Lung microvascular endothelial cell (primary cell): ENCODE results near the gene IL10RA. TPM values are rescaled to one million over a fixed set of nuclear protein-coding genes. Genes with fewer than 3 reads are reported as not detected.
"Not testable (repeated sequence)": the region's sequence is repeated elsewhere in the genome, so short reads cannot be mapped to it uniquely, and the experiment has no call there.

Source experiments
- DNase-seq, 2 donors: peaks; one replicate each; pipeline versions ENCODE4 v3.0.0 to v3.0.0-alpha.2; 2010; ENCODE audit warnings: low read depth in 2 of 2
- total RNA-seq: library from RNA; depleted of rRNA; stranded (reverse); fragments of >200 nt; gene quantifications from 2 replicates; pipeline ENCODE4 v1.2.1, GENCODE V29; 2014

IL10RA gene
- not detected in 2 replicates for total RNA-seq

- DNase-seq, result peak; percentile 59 to 62
Measured at GRCh38 chr11:117985953-117986887, at the start of gene IL10RA. IL10RA (plus strand) TSS chr11:117986394; CDS start chr11:117986468, 74 bp downstream.

DNA sequence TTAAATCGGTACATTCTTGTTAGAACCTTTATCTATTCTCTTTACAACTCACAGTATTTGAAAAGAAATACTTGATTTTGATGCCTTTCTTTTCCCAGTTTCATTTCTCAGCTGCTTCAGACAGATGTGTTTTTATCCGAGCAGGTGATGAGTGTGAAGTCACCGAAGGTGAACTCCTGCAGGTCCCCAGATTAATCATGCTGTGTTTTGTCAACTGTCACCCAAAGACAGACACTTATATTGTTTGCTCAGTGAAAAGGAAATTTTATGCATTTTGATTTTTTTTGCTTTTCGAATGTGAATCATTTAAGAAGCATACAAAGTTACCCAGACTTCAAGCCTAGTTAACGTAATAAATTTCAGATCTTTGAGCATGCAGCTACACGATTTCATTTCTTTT lies 49.2 kb upstream of the IL10RA start:
- no peak for DNase-seq

GRCh38 chr11:117940736-117941135 lies 45.5 kb upstream of the IL10RA start:
- no peak for DNase-seq

GRCh38 chr11:117941163-117941707 lies 45.0 kb upstream of the IL10RA start:
- no peak for DNase-seq

GRCh38 chr11:117941976-117942654 lies 44.1 kb upstream of the IL10RA start:
- no peak for DNase-seq

- peak in 1 of 2 donors; percentile 14 for DNase-seq
Measured at GRCh38 chr11:117944554-117944953, 41.6 kb upstream of the IL10RA start.

DNA sequence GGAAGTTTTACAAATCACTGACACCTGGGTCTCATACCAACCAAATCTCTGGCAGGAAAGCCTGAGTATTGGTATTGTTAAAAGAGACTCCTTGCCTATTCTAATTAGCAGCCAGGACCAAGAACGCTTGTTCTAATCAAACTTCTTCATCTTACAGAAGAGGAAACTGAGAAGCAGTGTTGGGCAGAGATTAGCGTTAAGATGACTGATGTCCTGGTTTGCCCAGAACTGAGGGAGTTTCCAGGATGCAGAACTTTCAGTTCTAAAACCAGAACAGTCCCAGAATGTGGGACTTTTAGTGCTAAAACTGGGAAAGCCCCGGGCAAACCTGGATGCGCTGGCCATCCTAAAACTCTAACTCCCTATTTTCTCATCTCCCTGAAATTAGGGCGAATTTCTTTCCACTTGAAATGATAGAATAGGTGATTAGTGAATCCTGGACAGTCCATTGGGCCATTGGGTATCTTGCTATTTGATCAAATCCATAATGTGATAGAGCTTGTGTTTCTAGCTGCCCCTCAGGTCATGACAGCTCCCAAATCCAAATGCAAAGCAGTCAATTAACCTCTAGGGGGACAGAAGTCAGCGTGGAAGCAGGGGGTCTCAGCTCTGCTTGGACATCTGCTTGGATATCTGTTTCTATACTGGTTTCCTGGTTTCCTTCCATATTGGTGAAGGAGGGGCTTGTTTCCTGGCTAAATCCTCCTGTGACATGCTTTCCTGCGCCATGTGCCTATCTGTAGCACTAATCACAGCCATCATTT lies 41.0 kb upstream of the IL10RA start:
- DNase-seq, result peak in 1 of 2 donors; percentile 71

GRCh38 chr11:117946156-117946841 lies 39.9 kb upstream of the IL10RA start:
- peak in 1 of 2 donors; percentile 3 for DNase-seq

- DNase-seq, result peak; percentile 90 to 91
Measured at GRCh38 chr11:117946842-117947526, 39.2 kb upstream of the IL10RA start.

DNA sequence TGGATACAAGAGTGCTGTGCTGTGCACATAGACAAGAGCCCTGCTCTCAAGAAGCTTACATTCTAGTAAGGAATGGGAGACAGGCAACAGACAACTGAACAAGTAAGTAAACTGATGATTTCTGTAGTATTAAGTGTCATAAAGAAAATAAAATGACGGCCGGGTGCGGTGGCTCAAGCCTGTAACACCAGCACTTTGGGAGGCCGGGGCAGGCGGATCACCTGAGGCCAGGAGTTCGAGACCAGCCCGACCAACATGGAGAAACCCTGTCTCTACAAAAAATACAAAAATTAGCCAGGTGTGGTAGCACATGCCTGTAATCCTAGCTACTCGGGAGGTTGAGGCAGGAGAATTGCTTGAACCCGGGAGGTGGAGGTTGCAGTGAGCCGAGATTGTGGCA lies 38.4 kb upstream of the IL10RA start:
- not testable (repeated sequence) for DNase-seq

DNA sequence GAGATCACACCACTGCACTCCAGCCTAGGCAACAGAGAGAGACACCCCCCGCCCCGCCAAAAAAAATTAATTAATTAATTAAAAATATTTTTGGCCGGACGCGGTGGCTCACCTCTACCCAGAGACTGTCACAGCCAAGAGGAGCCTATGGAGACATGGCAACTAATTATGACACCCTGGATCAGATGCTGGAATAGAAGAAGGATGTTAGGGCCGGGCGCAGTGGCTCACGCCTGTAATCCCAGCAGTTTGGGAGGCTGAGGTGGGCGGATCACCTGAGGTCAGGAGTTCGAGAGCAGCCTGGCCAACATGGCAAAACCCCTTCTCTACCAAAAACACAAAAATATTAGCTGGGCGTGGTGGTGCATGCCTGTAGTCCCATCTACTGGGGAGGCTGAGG lies 37.7 kb upstream of the IL10RA start:
- DNase-seq, result not testable (repeated sequence)

- no peak for DNase-seq
Measured at GRCh38 chr11:117949062-117949461, 37.1 kb upstream of the IL10RA start.

- no peak for DNase-seq
Measured at GRCh38 chr11:117950301-117950700, 35.9 kb upstream of the IL10RA start.

DNA sequence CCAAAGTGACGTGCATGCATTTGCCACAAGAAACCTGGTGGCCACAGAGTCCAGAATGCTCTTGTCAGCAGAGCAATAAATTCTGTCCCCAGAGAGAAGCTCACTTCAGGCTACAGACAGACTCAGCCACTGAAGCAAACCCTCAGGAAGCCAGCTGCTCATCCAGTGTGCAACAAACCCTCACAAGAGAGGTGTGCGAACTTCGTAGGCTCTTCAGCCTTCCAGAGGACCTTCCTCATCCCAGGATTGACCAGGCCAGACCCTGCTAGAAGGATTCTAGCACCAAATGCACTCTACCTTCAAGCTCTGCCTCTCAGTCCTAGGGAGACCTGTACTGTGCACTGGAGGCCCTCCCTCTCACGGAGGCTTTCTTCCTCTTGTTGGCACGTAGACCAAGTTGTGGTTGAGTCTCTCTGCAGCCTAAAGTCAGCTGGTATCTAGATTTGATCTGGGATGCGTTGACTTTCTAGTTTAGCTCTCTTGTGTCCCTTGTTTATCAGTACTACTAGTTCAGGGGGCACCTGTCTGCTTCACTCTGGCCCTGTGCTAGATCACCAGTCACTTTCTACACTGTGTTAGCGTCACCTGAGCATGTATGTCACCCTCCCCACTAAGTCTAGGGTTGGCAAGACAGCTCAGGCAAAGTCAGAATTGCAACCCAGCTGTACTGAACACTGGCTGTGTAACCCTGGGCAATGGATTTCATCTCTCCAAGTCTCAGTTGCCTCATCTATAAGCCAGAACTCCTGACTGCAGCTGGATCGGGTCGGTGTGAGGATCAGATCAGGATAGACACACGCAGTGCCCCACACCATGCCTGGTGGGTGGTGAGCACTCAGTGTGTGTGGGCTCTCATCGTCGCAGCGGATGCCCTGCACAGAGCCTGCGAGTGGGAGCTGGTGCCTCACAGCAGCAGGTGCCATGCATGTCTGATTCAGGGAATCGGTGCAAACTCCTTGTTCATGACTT lies 34.9 kb upstream of the IL10RA start:
- no peak for DNase-seq

- DNase-seq, result no peak
Measured at GRCh38 chr11:117953024-117953671, 33.0 kb upstream of the IL10RA start.

DNA sequence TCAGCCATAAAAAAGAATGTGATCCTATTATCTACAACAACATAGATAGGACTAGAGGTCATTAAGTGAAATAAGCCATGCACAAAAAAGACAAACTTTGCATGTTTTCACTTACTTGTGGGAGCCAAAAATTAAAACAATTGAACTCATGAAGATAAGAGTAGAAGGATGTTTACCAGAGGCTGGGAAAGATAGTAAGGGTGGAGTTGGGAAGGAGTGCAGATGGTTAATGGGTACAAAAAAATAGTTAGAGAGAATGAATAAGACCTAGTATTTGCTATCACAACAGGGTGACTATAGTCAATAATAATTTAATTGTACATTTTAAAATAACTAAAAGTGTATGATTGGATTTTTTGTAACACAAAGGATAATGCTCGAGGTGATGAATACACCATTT lies 27.2 kb upstream of the IL10RA start:
- no peak for DNase-seq

- DNase-seq, result no peak
Measured at GRCh38 chr11:117959438-117960149, 26.6 kb upstream of the IL10RA start.

GRCh38 chr11:117960406-117960805 lies 25.8 kb upstream of the IL10RA start:
- no peak for DNase-seq
